Adrenal gland (tissue), 5 donors: ENCODE data around the gene STIM1.

Experiments used
- POLR2A ChIP-seq, 2 donors: fragments of 450-650 bp; IDR thresholded peaks; one replicate each; pipeline ENCODE4 v1.6.1; 2017; ENCODE audit warnings: antibody characterized with exemption in 2 of 2, mild to moderate bottlenecking in 2 of 2, moderate library complexity in 1 of 2
- TF ChIP-seq, protein P1 (sequence below), 6 experiments: fragments of 450-650 bp in 4 of 6; fragments of 200-600 bp in 2 of 6; sonication (generic) in 1 of 6; IDR thresholded peaks; 1 replicate in 5 of 6; 2 replicates in 1 of 6; pipeline versions ENCODE4 v1.5.1 to v1.8.0; 2016 to 2021; ENCODE audit warnings: antibody characterized with exemption in 6 of 6, mild to moderate bottlenecking in 2 of 6, moderate library complexity in 1 of 6
- donor health status: DM: no; HTN: no; CAD: no.

DNA sequence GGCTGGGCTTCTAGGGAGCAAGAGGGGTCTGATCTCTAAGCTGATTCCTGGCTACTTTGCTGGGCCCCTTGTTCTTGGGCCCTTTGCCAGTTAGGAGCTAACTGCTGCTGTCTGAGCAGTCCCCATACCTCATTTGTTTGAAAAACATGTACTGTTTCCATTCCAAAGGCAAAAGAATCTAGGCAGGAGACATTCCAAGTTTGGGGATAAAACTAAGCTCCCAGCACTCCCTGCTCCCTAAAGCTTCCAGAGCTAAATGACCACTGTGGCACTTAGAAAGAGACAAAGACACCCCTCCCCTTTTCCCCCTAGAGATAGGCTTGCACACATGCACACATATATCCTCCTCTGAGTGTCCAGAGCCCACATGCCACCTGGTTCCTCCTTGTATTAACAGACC lies 216.4 kb downstream of the STIM1 start:
- TF ChIP-seq, protein P1, sequence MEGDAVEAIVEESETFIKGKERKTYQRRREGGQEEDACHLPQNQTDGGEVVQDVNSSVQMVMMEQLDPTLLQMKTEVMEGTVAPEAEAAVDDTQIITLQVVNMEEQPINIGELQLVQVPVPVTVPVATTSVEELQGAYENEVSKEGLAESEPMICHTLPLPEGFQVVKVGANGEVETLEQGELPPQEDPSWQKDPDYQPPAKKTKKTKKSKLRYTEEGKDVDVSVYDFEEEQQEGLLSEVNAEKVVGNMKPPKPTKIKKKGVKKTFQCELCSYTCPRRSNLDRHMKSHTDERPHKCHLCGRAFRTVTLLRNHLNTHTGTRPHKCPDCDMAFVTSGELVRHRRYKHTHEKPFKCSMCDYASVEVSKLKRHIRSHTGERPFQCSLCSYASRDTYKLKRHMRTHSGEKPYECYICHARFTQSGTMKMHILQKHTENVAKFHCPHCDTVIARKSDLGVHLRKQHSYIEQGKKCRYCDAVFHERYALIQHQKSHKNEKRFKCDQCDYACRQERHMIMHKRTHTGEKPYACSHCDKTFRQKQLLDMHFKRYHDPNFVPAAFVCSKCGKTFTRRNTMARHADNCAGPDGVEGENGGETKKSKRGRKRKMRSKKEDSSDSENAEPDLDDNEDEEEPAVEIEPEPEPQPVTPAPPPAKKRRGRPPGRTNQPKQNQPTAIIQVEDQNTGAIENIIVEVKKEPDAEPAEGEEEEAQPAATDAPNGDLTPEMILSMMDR (IDR thresholded peaks at IDR 0.05) = no peak
- TF ChIP-seq POLR2A (IDR thresholded peaks at IDR 0.05) = no peak
